Astrocyte (in vitro differentiated cells and primary cell): Measurements from ENCODE around the gene C5orf34. TPM values are rescaled to one million over a fixed set of nuclear protein-coding genes. Genes with fewer than 3 reads are reported as not detected.
A peak's percentile ranks its signal among the peaks of the same experiment; 100 is the strongest.

Source experiments
- DNase-seq: peaks from one replicate; pipeline ENCODE4 v3.0.0-alpha.2; 2010; ENCODE audit warnings: low read depth
- FAIRE-seq: peaks from 2 replicates; lab custom pipeline; 2011; peaks lifted over from hg19 to GRCh38; lab: Jason Lieb, UNC
- H2AFZ ChIP-seq: 2 replicates; pipeline ENCODE4 v1.6.0; 2012; ENCODE audit warnings: low read depth, low read length, inconsistent platforms
- H3K27ac ChIP-seq: 2 replicates; pipeline ENCODE4 v1.5.1; 2011; ENCODE audit warnings: low read depth, low read length, inconsistent platforms
- H3K27me3 ChIP-seq: 2 replicates; pipeline ENCODE4 v1.6.0; 2011; ENCODE audit warnings: low read length, inconsistent platforms; ENCODE audit not compliant: insufficient read depth
- H3K36me3 ChIP-seq: 2 replicates; pipeline ENCODE4 v1.5.1; 2011; ENCODE audit warnings: low read length, inconsistent platforms; ENCODE audit not compliant: insufficient read depth
- H3K4me1 ChIP-seq: 2 replicates; pipeline ENCODE4 v1.5.1; 2011; ENCODE audit warnings: low read length, inconsistent platforms; ENCODE audit not compliant: insufficient read depth
- H3K4me2 ChIP-seq: 2 replicates; pipeline ENCODE4 v1.6.0; 2012; ENCODE audit warnings: low read length, inconsistent platforms
- H3K4me3 ChIP-seq: 2 replicates; pipeline ENCODE4 v1.5.1; 2011; ENCODE audit warnings: low read depth, mild to moderate bottlenecking, low read length, inconsistent platforms; ENCODE audit not compliant: insufficient read depth
- H3K79me2 ChIP-seq: 2 replicates; pipeline ENCODE4 v1.6.0; 2012; ENCODE audit warnings: mild to moderate bottlenecking, low read length, inconsistent platforms; ENCODE audit not compliant: insufficient read depth
- H3K9ac ChIP-seq: 2 replicates; pipeline ENCODE4 v1.6.0; 2012; ENCODE audit warnings: mild to moderate bottlenecking, low read length, inconsistent platforms
- H3K9me3 ChIP-seq: 2 replicates; pipeline ENCODE4 v1.5.1; 2012; ENCODE audit warnings: low read depth, mild to moderate bottlenecking, low read length, inconsistent platforms; ENCODE audit not compliant: insufficient read depth
- H4K20me1 ChIP-seq: 2 replicates; pipeline ENCODE4 v1.6.0; 2012; ENCODE audit warnings: low read length, inconsistent platforms; ENCODE audit not compliant: insufficient read depth
- H3K27ac Mint-ChIP-seq: one replicate; pipeline ENCODE4 v1.8.0; 2021; ENCODE audit warnings: mild to moderate bottlenecking, mixed read lengths; ENCODE audit not compliant: unreplicated experiment
- H3K27me3 Mint-ChIP-seq: one replicate; pipeline ENCODE4 v1.8.0; 2021; ENCODE audit warnings: low read depth, mixed read lengths; ENCODE audit not compliant: unreplicated experiment
- H3K36me3 Mint-ChIP-seq: one replicate; pipeline ENCODE4 v1.8.0; 2021; ENCODE audit warnings: low read depth, mixed read lengths; ENCODE audit not compliant: unreplicated experiment
- H3K4me1 Mint-ChIP-seq: one replicate; pipeline ENCODE4 v1.8.0; 2021; ENCODE audit warnings: low read depth, mixed read lengths; ENCODE audit not compliant: unreplicated experiment
- H3K4me3 Mint-ChIP-seq: one replicate; pipeline ENCODE4 v1.8.0; 2021; ENCODE audit warnings: mild to moderate bottlenecking, moderate library complexity, mixed read lengths; ENCODE audit not compliant: unreplicated experiment
- H3K9me3 Mint-ChIP-seq: one replicate; pipeline ENCODE4 v1.8.0; 2021; ENCODE audit warnings: mild to moderate bottlenecking, mixed read lengths; ENCODE audit not compliant: unreplicated experiment
- EZH2 ChIP-seq: IDR thresholded peaks from 2 replicates; pipeline ENCODE4 v1.6.1; 2012; ENCODE audit warnings: mild to moderate bottlenecking, low read length, inconsistent platforms; ENCODE audit not compliant: insufficient read depth
- total RNA-seq: library from RNA; stranded (reverse); gene quantifications from 2 replicates; pipeline ENCODE4 v1.2.1, GENCODE V29; 2021
- TF ChIP-seq, protein P1 (sequence below): IDR thresholded peaks from 2 replicates; pipeline ENCODE4 v1.5.1; 2011; ENCODE audit warnings: low read depth, mild to moderate bottlenecking, inconsistent platforms, low read length, moderate library complexity; ENCODE audit not compliant: insufficient read depth

The C5orf34 gene
- total RNA-seq, 1 donor from 2014 or later, result 3.3 TPM

DNA sequence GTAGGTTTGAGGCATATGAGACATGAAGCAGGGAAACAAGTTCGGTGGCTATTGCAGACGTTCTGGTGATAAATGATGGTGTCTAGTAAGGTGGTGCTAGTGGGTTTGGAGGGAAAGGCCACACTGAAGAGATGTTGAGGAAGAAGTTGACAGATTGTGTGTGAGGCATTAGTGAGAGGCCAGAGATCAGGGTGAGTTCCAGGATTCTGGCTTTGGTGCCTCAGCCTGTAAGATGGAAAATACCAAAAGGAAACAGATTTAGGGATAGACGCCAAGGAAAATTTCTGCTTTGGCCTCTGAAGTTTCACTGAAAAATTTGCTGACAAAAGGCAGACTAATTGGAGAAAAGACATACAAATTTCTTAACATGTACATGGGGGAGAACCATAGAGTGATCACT lies 48.4 kb upstream of the C5orf34 start:
- H3K4me1 ChIP-seq, result no peaks in the 10 kb centered on the region
- FAIRE-seq (no peak), DNase-seq (peak; percentile 24)
- no peak overlapping the region for H2AFZ ChIP-seq
- H3K27me3 ChIP-seq, result no peaks in the 10 kb centered on the region
- Mint-ChIP-seq H3K27ac (no peak overlapping the region), H3K27me3 (no peaks in the 10 kb centered on the region), H3K4me3 (no peak overlapping the region), H3K36me3 (no peaks in the 10 kb centered on the region), H3K9me3 (no peaks in the 10 kb centered on the region), H3K4me1 (no peaks in the 10 kb centered on the region)
- H3K4me3 ChIP-seq, result no peak overlapping the region
- no peaks in the 10 kb centered on the region for H3K9me3 ChIP-seq
- no peaks in the 10 kb centered on the region for H3K79me2 ChIP-seq
- no peaks in the 10 kb centered on the region for H4K20me1 ChIP-seq
- no peak overlapping the region for H3K27ac ChIP-seq
- TF ChIP-seq, protein P1, sequence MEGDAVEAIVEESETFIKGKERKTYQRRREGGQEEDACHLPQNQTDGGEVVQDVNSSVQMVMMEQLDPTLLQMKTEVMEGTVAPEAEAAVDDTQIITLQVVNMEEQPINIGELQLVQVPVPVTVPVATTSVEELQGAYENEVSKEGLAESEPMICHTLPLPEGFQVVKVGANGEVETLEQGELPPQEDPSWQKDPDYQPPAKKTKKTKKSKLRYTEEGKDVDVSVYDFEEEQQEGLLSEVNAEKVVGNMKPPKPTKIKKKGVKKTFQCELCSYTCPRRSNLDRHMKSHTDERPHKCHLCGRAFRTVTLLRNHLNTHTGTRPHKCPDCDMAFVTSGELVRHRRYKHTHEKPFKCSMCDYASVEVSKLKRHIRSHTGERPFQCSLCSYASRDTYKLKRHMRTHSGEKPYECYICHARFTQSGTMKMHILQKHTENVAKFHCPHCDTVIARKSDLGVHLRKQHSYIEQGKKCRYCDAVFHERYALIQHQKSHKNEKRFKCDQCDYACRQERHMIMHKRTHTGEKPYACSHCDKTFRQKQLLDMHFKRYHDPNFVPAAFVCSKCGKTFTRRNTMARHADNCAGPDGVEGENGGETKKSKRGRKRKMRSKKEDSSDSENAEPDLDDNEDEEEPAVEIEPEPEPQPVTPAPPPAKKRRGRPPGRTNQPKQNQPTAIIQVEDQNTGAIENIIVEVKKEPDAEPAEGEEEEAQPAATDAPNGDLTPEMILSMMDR, result no peak
- no peak for TF ChIP-seq EZH2
- H3K36me3 ChIP-seq, result no peaks in the 10 kb centered on the region
- no peak overlapping the region for H3K4me2 ChIP-seq
- H3K9ac ChIP-seq, result no peak overlapping the region

DNA sequence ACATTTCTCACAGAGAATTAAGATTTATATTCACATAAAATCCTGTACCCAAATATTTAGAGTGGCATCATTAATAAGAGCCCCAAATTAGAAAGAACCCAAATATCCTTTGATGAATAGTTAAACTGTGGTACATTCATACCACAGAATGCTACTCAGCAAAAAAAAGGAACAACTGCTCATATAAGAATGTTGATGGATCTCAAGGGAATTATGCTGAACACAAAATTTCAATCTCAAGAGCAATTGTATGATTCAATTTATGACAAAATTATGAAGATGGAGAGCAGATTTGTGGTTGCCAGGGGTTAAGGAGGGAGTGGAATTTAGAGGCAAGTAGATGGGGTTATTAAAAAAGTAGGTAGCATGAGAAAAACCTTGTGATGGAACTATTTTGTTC lies 46.4 kb upstream of the C5orf34 start:
- no peak for DNase-seq
- H3K4me3 ChIP-seq, result no peak overlapping the region
- H3K27me3 Mint-ChIP-seq, result no peaks in the 10 kb centered on the region
- H4K20me1 ChIP-seq, result no peaks in the 10 kb centered on the region
- no peaks in the 10 kb centered on the region for H3K4me1 Mint-ChIP-seq
- H2AFZ ChIP-seq, result no peak overlapping the region
- no peak overlapping the region for H3K4me3 Mint-ChIP-seq
- no peak for FAIRE-seq
- H3K27me3 ChIP-seq, result no peaks in the 10 kb centered on the region
- no peak overlapping the region for H3K27ac Mint-ChIP-seq
- H3K79me2 ChIP-seq, result peaks cover 6% of the 10 kb centered on the region
- no peaks in the 10 kb centered on the region for H3K4me1 ChIP-seq
- no peaks in the 10 kb centered on the region for H3K9me3 ChIP-seq
- no peaks in the 10 kb centered on the region for H3K9me3 Mint-ChIP-seq
- no peaks in the 10 kb centered on the region for H3K36me3 ChIP-seq
- no peak overlapping the region for H3K4me2 ChIP-seq
- no peaks in the 10 kb centered on the region for H3K36me3 Mint-ChIP-seq
- no peak overlapping the region for H3K27ac ChIP-seq
- TF ChIP-seq, protein P1, result no peak
- no peak for TF ChIP-seq EZH2
- no peak overlapping the region for H3K9ac ChIP-seq

DNA sequence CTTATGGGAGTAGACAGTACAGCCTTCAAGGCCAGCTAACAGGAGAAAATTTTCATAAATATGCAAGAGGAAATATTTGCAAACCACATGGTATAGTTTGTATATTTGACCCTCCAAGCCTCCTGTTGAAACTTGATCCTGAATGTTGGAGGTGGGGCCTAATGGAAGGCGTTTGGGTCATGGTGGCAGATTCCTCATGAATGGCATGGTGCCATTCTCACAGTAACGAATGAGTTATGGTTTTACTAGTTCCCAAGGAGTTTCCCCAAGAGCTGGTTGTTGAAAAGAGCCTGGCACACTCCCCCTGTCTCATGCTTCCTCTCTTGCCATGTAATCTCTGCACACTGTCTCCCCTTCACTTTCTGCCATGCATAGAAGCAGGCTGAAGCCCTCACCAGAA lies 45.2 kb upstream of the C5orf34 start:
- H4K20me1 ChIP-seq, result no peaks in the 10 kb centered on the region
- H3K9ac ChIP-seq, result no peak overlapping the region
- Mint-ChIP-seq H3K9me3 (no peaks in the 10 kb centered on the region), H3K36me3 (no peaks in the 10 kb centered on the region), H3K27ac (no peak overlapping the region), H3K4me1 (peaks cover 2% of the 10 kb centered on the region), H3K4me3 (no peak overlapping the region), H3K27me3 (no peaks in the 10 kb centered on the region)
- no peak overlapping the region for H2AFZ ChIP-seq
- H3K9me3 ChIP-seq, result no peaks in the 10 kb centered on the region
- peaks cover 18% of the 10 kb centered on the region for H3K79me2 ChIP-seq
- H3K4me1 ChIP-seq, result no peaks in the 10 kb centered on the region
- TF ChIP-seq, protein P1, result no peak
- no peak for TF ChIP-seq EZH2
- peak; percentile 3 for DNase-seq
- no peak overlapping the region for H3K4me2 ChIP-seq
- H3K36me3 ChIP-seq, result no peaks in the 10 kb centered on the region
- no peak overlapping the region for H3K4me3 ChIP-seq
- no peak overlapping the region for H3K27ac ChIP-seq
- H3K27me3 ChIP-seq, result no peaks in the 10 kb centered on the region
- FAIRE-seq, result no peak
